GM23338 (cell line): ENCODE measurements around the gene COL26A1. TPM values are rescaled to one million over a fixed set of nuclear protein-coding genes. Genes with fewer than 3 reads are reported as not detected.
"Not testable (repeated sequence)": the region's sequence is repeated elsewhere in the genome, so short reads cannot be mapped to it uniquely, and the experiment has no call there.

Experiments
- ATAC-seq: fragments of 200-7000 bp; cut with Tn5 transposase; 3 replicates; pipeline ENCODE4 v1.9.1; 2020
- DNase-seq: peaks from one replicate; pipeline ENCODE4 v3.0.0-alpha.2; 2015; ENCODE audit warnings: low spot score
- H2AFZ ChIP-seq: fragments of 200-600 bp; sonication (generic); 2 replicates; pipeline ENCODE4 v1.8.0; 2016; ENCODE audit warnings: antibody characterized with exemption, mild to moderate bottlenecking, moderate library complexity
- H3F3A ChIP-seq: fragments of 200-600 bp; sonication (generic); replicated peaks from 2 replicates; pipeline ENCODE4 v1.8.0; 2017; ENCODE audit warnings: antibody characterized with exemption, mixed run types, low read depth
- H3K27ac ChIP-seq: fragments of 200-600 bp; sonication (generic); 2 replicates; pipeline ENCODE4 v1.6.1; 2016; ENCODE audit warnings: low read depth
- H3K27me3 ChIP-seq: fragments of 200-600 bp; sonication (generic); 2 replicates; pipeline ENCODE4 v1.8.0; 2016; ENCODE audit warnings: mild to moderate bottlenecking, mixed run types, moderate library complexity; ENCODE audit not compliant: insufficient read depth
- H3K36me3 ChIP-seq: fragments of 200-600 bp; sonication (generic); 2 replicates; pipeline ENCODE4 v1.8.0; 2016; ENCODE audit warnings: mild to moderate bottlenecking; ENCODE audit not compliant: insufficient read depth
- H3K4me1 ChIP-seq: fragments of 200-600 bp; sonication (generic); 2 replicates; pipeline ENCODE4 v1.8.0; 2016; ENCODE audit warnings: mild to moderate bottlenecking, moderate library complexity; ENCODE audit not compliant: insufficient read depth
- H3K4me2 ChIP-seq: fragments of 200-600 bp; sonication (generic); 2 replicates; pipeline ENCODE4 v1.7.1; 2017; ENCODE audit warnings: mixed run types
- H3K4me3 ChIP-seq: fragments of 200-600 bp; sonication (generic); 2 replicates; pipeline ENCODE4 v1.6.1; 2016; ENCODE audit warnings: mixed run types
- H3K79me2 ChIP-seq: fragments of 200-600 bp; sonication (generic); replicated peaks from 2 replicates; pipeline ENCODE4 v1.8.0; 2017; ENCODE audit warnings: mild to moderate bottlenecking; ENCODE audit not compliant: insufficient read depth
- H3K9me2 ChIP-seq: fragments of 200-600 bp; sonication (generic); 2 replicates; pipeline ENCODE4 v1.8.0; 2017; ENCODE audit not compliant: insufficient read depth
- H4K20me1 ChIP-seq: fragments of 200-600 bp; sonication (generic); replicated peaks from 2 replicates; pipeline ENCODE4 v1.8.0; 2017; ENCODE audit warnings: mild to moderate bottlenecking; ENCODE audit not compliant: insufficient read depth
- H3K27ac Mint-ChIP-seq: 2 replicates; pipeline ENCODE4 v1.8.0; 2020; ENCODE audit warnings: inconsistent platforms, mild to moderate bottlenecking, moderate library complexity, mixed read lengths
- H3K27me3 Mint-ChIP-seq: 3 replicates; pipeline ENCODE4 v1.8.0; 2022; ENCODE audit warnings: low read depth, mild to moderate bottlenecking, moderate library complexity, mixed read lengths, inconsistent platforms; ENCODE audit not compliant: insufficient read depth, poor library complexity
- H3K36me3 Mint-ChIP-seq: 3 replicates; pipeline ENCODE4 v1.8.0; 2021; ENCODE audit warnings: low read depth, mild to moderate bottlenecking, inconsistent platforms, moderate library complexity, mixed read lengths
- H3K4me1 Mint-ChIP-seq: 3 replicates; pipeline ENCODE4 v1.8.0; 2020; ENCODE audit warnings: mild to moderate bottlenecking, inconsistent platforms, mixed read lengths
- H3K4me3 Mint-ChIP-seq: 3 replicates; pipeline ENCODE4 v1.8.0; 2021; ENCODE audit warnings: moderate library complexity, mild to moderate bottlenecking, inconsistent platforms, mixed read lengths
- H3K9me3 Mint-ChIP-seq: 3 replicates; pipeline ENCODE4 v1.8.0; 2020; ENCODE audit warnings: moderate library complexity, mild to moderate bottlenecking, inconsistent platforms, mixed read lengths
- EZH2 ChIP-seq: fragments of 200-600 bp; sonication (generic); IDR thresholded peaks from one replicate; pipeline ENCODE4 v1.8.0; 2017; ENCODE audit warnings: antibody characterized with exemption, mild to moderate bottlenecking, low read depth; ENCODE audit not compliant: unreplicated experiment
- EZH2phosphoT487 ChIP-seq: fragments of 200-600 bp; sonication (generic); IDR thresholded peaks from one replicate; pipeline ENCODE4 v1.8.1; 2018; ENCODE audit warnings: antibody characterized with exemption; ENCODE audit not compliant: unreplicated experiment
- STAT1 ChIP-seq: IDR thresholded peaks from one replicate; pipeline ENCODE4 v1.6.1; 2016; ENCODE audit warnings: antibody characterized with exemption; ENCODE audit not compliant: unreplicated experiment
- ZNF114 ChIP-seq: fragments of 250-450 bp; sonication (Bioruptor Pico); IDR thresholded peaks from 2 replicates; pipeline ENCODE4 v1.5.0; 2020; ENCODE audit warnings: mild to moderate bottlenecking, moderate library complexity
- ZNF462 ChIP-seq: fragments of 250-450 bp; sonication (Bioruptor Pico); IDR thresholded peaks from 2 replicates; pipeline ENCODE4 v1.5.0; 2020; ENCODE audit warnings: mild to moderate bottlenecking, moderate library complexity
- polyA plus RNA-seq: library from polyadenylated mRNA; unstranded; fragments of >200 nt; fragmentation: Nextera tagmentation; extraction: Ambion mirVana; gene quantifications from 2 replicates; pipeline ENCODE4 v1.2.1, GENCODE V29; 2016
- total RNA-seq: library from RNA; depleted of rRNA; stranded (reverse); fragments of >200 nt; shearing (Covaris generic); gene quantifications from 2 replicates; pipeline ENCODE4 v1.2.3, GENCODE V29; 2014

COL26A1 gene
- total and polyA plus RNA-seq, 2 experiments from 2014 or later, result 17.8 to 55.0 TPM

DNA sequence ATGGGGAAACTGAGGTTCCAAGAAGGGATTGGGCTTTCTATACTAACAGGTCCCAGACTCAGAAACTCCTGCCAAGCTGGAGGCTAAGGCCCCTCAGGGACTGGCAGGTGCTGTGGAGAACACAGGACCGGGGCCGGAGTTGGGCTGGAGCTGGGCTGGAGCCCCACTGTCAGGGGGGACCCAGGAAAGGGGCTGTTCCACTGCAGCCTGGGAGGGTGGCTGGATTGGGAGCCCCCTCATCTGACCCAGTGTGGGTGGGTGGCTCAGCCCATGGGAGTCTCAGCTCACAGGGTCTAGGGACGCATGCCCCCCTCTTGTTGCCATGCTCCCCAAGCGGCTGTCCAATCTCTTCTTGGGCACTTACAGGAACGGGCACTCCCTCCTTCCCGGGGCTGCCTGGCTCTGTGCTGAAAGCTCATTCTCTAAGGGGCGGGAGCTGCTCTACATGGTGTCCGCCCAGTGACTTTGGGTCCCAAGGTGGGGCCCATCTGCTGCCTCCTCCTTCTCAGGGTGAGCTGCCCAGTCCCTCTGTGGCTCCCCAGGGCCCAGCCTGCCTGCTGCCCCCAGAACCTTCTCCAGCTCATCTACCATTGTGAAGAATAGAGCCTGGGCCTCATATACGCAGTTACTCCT, 139.9 kb downstream of the COL26A1 start:
- Mint-ChIP-seq H3K9me3 (no peaks in the 10 kb centered on the region), H3K27me3 (peaks cover 24% of the 10 kb centered on the region), H3K4me3 (no peak overlapping the region; the same call in 2 of the 3 replicates), H3K27ac (0 out of 2 replicates have a peak overlapping the region, but pooled peaks have one; percentile 57), H3K4me1 (peaks cover 42% of the 10 kb centered on the region), H3K36me3 (peaks cover 7% of the 10 kb centered on the region; the same call in 1 of the 3 replicates)
- Histone ChIP-seq H3F3A (0 out of 2 replicates have a peak, but pooled peaks cover 3% of the 10 kb centered on the region), H3K9me2 (no peaks in the 10 kb centered on the region), H3K27ac (peak overlapping the region; percentile 19; the same call in 1 of the 2 replicates), H3K79me2 (no peaks in the 10 kb centered on the region), H3K4me3 (no peak overlapping the region), H4K20me1 (no peaks in the 10 kb centered on the region), H3K36me3 (no peaks in the 10 kb centered on the region), H3K27me3 (no peaks in the 10 kb centered on the region), H3K4me2 (no peak overlapping the region), H3K4me1 (peaks cover 29% of the 10 kb centered on the region), H2AFZ (no peak overlapping the region)
- no peak for DNase-seq
- TF ChIP-seq EZH2phosphoT487 (no peak), ZNF462 (CRISPR knock-in tag) (no peak), EZH2 (no peak), STAT1 (no peak), ZNF114 (CRISPR knock-in tag) (no peak)
- ATAC-seq, result peak; percentile 13; the same call in 2 of the 3 replicates

GRCh38 chr7:101505510-101505909, 142.8 kb downstream of the COL26A1 start:
- not testable (repeated sequence) for ATAC-seq, H3K4me3 Mint-ChIP-seq, H3K79me2 ChIP-seq, H3K27me3 ChIP-seq, H3K9me2 ChIP-seq, H3F3A ChIP-seq, H3K27ac Mint-ChIP-seq, H3K4me3 ChIP-seq, H3K9me3 Mint-ChIP-seq, DNase-seq, H3K27ac ChIP-seq, H3K36me3 Mint-ChIP-seq, H4K20me1 ChIP-seq, H2AFZ ChIP-seq, H3K36me3 ChIP-seq, H3K4me2 ChIP-seq
- Mint-ChIP-seq H3K4me1 (peaks cover 37% of the 10 kb centered on the region), H3K27me3 (peaks cover 33% of the 10 kb centered on the region)
- peaks cover 21% of the 10 kb centered on the region for H3K4me1 ChIP-seq
